ENCODE measurements around the gene PCSK6.

The PCSK6 gene

DNA sequence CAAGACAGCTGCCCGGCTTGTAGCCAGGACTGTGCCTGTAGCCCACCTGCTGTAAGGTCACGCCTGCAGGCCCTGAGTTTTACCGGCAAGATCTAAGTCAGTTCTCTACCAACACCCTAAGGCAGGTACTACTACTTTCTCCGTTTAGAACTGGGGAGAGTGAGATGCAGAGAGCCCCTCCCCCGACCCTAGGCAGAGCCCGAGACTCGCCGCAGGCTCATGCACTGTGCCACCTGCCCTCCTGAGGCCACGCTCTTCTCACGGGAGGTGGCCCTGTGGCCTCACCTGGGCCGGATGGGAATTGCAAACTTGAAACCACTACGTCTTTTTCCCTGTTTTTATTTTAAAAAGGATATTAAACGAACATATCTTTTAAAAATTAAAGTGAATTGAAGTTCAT, 36.9 kb upstream of the PCSK6 start:
- TF ChIP-seq, protein P1, sequence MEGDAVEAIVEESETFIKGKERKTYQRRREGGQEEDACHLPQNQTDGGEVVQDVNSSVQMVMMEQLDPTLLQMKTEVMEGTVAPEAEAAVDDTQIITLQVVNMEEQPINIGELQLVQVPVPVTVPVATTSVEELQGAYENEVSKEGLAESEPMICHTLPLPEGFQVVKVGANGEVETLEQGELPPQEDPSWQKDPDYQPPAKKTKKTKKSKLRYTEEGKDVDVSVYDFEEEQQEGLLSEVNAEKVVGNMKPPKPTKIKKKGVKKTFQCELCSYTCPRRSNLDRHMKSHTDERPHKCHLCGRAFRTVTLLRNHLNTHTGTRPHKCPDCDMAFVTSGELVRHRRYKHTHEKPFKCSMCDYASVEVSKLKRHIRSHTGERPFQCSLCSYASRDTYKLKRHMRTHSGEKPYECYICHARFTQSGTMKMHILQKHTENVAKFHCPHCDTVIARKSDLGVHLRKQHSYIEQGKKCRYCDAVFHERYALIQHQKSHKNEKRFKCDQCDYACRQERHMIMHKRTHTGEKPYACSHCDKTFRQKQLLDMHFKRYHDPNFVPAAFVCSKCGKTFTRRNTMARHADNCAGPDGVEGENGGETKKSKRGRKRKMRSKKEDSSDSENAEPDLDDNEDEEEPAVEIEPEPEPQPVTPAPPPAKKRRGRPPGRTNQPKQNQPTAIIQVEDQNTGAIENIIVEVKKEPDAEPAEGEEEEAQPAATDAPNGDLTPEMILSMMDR (IDR thresholded peaks at IDR 0.05; ENCODE audit: unreplicated experiment in 3 of 3), result no peak
- Mint-ChIP-seq H3K4me1 (peaks cover 14% of the 10 kb centered on the region), H3K4me3 (no peak overlapping the region), H3K27me3 (ENCODE audit: low read depth) (peaks cover 4% of the 10 kb centered on the region), H3K9me3 (peaks cover 2% of the 10 kb centered on the region), H3K27ac (no peak overlapping the region), H3K36me3 (ENCODE audit: low read depth) (no peaks in the 10 kb centered on the region)

DNA sequence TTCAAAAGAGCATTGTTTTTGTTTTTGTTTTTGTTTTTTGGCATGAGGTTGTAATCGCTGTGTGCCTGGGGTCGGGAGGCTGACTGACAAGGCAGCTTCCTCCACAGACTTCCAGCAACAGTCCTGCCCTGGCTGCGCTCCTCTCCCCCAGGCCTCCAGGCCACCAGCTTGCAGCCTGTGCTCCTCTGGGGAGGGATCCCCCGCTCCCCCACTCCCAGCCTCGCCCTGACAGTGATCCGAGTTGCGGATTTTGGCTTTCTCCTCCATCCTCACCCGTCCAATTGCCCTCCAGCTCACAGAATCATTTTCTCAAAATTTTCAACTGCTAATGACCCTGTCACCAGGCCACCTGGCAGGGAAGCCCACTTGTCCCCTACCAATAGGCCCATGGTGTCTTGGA, 36.5 kb upstream of the PCSK6 start:
- Mint-ChIP-seq H3K27ac (no peak overlapping the region), H3K27me3 (ENCODE audit: low read depth) (peaks cover 4% of the 10 kb centered on the region), H3K9me3 (peaks cover 2% of the 10 kb centered on the region), H3K36me3 (ENCODE audit: low read depth) (no peaks in the 10 kb centered on the region), H3K4me1 (peaks cover 14% of the 10 kb centered on the region), H3K4me3 (no peak overlapping the region)
- TF ChIP-seq, protein P1 (IDR thresholded peaks at IDR 0.05; ENCODE audit: unreplicated experiment in 3 of 3), result no peak

DNA sequence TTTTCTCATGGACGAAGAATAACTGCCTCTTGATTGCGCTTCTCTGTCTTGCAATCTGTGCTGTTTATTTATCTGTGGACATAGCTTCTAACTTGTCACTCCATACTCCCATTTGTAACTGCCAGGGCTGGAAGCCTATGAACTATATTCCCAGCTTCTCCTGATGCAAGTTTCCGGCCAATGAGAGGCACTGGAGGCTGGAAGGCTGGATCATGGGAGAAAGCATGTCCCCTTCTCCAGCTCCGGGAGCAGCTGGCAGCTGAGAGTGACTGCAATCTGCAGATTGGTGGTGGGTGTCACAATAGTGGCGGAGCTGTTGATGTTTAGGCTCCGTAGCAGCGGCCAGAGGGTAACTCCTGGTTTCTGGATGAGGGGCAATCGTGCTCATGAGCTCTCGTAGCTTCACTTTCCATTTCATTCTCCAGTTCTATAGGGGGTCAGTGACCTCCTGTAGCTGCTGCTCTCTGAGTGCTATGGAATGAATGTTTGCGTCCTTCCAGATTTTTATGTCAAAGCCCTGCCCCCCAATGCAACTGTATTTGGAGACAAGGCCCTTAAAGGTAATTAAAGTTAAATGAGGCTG, 35.7 kb upstream of the PCSK6 start:
- Mint-ChIP-seq H3K27me3 (ENCODE audit: low read depth) (peaks cover 4% of the 10 kb centered on the region), H3K36me3 (ENCODE audit: low read depth) (no peaks in the 10 kb centered on the region), H3K9me3 (peaks cover 3% of the 10 kb centered on the region), H3K4me3 (no peak overlapping the region), H3K27ac (no peak overlapping the region), H3K4me1 (peaks cover 14% of the 10 kb centered on the region)
- TF ChIP-seq, protein P1 (IDR thresholded peaks at IDR 0.05; ENCODE audit: unreplicated experiment in 3 of 3), result no peak

DNA sequence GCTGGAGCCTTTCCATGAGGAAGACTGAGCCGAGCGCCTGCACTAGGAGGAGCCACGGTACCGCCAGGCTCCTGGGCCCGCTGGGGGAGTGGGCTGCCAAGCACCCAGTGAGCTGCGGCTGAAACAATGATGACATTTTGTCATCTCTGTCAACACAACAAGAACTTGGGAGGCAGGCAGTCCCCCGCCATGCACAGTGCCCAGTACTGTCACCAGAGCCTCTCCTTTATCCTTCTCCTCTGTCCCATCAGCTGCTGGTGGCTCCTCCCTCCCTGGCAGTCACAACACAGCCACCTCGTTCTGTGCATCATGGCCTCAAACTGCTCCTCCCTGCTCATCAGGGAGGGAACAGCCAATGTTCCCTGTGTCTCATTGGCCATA, 34.0 kb upstream of the PCSK6 start:
- H3K4me1 Mint-ChIP-seq, result peaks cover 7% of the 10 kb centered on the region
- TF ChIP-seq, protein P1 (IDR thresholded peaks at IDR 0.05; ENCODE audit: unreplicated experiment in 3 of 3), result no peak
- H3K4me3 Mint-ChIP-seq, result no peak overlapping the region
- peaks cover 6% of the 10 kb centered on the region for H3K36me3 Mint-ChIP-seq (ENCODE audit: low read depth)
- no peaks in the 10 kb centered on the region for H3K27me3 Mint-ChIP-seq (ENCODE audit: low read depth)
- no peak overlapping the region for H3K27ac Mint-ChIP-seq
- H3K9me3 Mint-ChIP-seq, result peaks cover 16% of the 10 kb centered on the region

DNA sequence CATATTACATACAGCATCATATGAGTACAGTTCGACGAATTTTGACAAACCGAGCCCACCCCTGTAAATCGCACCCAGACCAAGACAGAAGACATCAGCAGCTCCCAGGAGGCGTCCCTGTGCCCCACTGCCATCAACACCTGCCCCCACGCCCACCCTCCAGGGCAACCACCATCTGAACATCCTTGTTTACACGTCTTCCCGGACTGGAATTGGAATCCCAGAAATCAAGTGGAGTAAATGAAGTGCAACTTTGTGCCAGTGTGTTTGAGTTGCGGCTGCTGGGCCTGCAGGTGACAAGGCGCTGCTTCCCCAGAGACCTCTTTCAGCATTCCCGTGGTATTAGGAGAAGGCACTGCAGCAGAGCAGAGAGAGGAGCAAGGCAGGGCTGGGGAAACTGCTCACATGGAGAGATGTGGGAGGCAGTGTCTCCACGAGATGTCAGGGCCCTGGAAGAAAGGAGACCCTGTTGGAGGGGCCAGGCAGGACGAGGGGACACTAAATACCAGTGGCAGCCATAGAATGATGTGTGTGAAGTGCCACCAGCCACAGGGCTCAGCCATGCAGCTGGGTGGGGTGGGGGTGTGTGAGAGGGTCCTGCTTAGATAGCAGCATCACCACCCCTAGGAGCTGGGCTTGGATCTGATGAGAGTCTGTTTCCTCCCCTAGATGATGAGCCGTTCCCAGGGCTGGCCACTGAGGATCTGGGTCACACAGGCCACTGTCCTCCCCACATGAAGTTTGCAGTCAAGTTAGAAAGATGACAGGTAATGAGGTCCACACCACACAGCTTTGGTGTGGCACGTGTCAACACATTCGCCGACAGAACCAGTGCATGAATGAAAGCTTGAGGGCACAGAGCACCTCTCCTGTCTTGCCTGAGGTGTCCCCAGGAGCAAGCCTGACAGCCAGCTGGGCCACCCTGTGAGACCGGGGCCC, 33.4 kb upstream of the PCSK6 start:
- Mint-ChIP-seq H3K27ac (no peak overlapping the region), H3K4me3 (no peak overlapping the region), H3K9me3 (peaks cover 21% of the 10 kb centered on the region), H3K27me3 (ENCODE audit: low read depth) (peaks cover 3% of the 10 kb centered on the region), H3K36me3 (ENCODE audit: low read depth) (peaks cover 6% of the 10 kb centered on the region), H3K4me1 (peaks cover 2% of the 10 kb centered on the region)
- TF ChIP-seq, protein P1 (IDR thresholded peaks at IDR 0.05; ENCODE audit: unreplicated experiment in 3 of 3), result no peak

Measured in nephron (organoid).